Measurements from ENCODE around the gene NUBPL.
"Not testable (repeated sequence)": the region's sequence is repeated elsewhere in the genome, so short reads cannot be mapped to it uniquely, and the experiment has no call there.

The NUBPL gene

GRCh38 chr14:31578792-31579501 is 17.7 kb downstream of the NUBPL start:
- DNase-seq: no peak

- DNase-seq: no peak
Observed at GRCh38 chr14:31580234-31580633, 19.0 kb downstream of the NUBPL start.

- DNase-seq: no peak
Observed at GRCh38 chr14:31582286-31582691, 21.1 kb downstream of the NUBPL start.

- no peak for DNase-seq
Observed at GRCh38 chr14:31582836-31583452, 21.7 kb downstream of the NUBPL start.

DNA sequence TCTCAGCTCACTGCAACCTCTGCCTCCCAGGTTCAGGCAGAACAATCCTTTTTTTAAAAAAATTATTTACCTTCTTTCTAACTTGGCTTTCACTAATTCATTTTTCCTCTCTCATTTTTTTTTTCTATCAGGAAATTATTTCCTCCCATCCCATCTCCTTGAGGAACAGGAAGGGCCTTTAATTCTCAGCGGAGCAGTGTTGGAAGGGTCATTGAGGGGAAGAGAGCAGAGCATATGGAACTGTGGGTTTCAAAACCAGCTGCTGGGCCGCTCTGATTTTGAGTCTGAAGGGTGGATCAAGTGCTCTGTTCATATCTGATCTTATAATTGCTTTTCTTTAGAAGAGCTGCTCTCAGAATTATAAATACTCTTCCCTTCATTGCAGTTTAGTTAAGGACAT is 29.0 kb downstream of the NUBPL start:
- DNase-seq: no peak

GRCh38 chr14:31592122-31592521 is 30.9 kb downstream of the NUBPL start:
- no peak for DNase-seq

- DNase-seq: no peak
Observed at GRCh38 chr14:31592631-31593030, 31.4 kb downstream of the NUBPL start.

- DNase-seq: no peak
Observed at GRCh38 chr14:31596342-31597095, 35.3 kb downstream of the NUBPL start.

- DNase-seq: no peak
Observed at GRCh38 chr14:31605702-31606101, 44.5 kb downstream of the NUBPL start.

- DNase-seq: no peak
Observed at GRCh38 chr14:31611778-31612433, 50.7 kb downstream of the NUBPL start.

DNA sequence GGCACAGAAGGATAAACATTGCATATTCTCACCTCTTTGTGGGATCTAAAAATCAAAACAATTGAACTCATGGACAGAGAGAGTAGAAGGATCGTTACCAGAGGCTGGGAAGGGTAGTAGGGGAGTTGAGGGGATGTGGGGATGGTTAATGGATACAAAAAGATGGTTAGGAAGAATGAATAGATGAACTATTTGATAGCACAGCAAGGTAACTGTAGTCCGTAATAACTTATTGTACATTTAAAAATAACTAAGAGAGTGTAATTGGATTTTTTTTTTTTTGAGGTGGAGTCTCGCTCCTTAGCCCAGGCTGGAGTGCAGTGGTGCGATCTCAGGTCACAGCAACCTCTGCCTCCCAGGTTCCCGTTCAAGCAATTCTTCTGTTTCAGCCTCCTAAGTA is 52.0 kb downstream of the NUBPL start:
- no peak for DNase-seq

GRCh38 chr14:31618884-31619283 is 57.7 kb downstream of the NUBPL start:
- DNase-seq: not testable (repeated sequence)

- DNase-seq: no peak
Observed at GRCh38 chr14:31619440-31619839, 58.2 kb downstream of the NUBPL start.

GRCh38 chr14:31620898-31621297 is 59.7 kb downstream of the NUBPL start:
- not testable (repeated sequence) for DNase-seq

- DNase-seq: no peak
Observed at GRCh38 chr14:31622060-31622459, 60.9 kb downstream of the NUBPL start.

- not testable (repeated sequence) for DNase-seq
Observed at GRCh38 chr14:31652900-31653299, 91.7 kb downstream of the NUBPL start.

- no peak for DNase-seq
Observed at GRCh38 chr14:31657917-31658316, 96.7 kb downstream of the NUBPL start.

- no peak for DNase-seq
Observed at GRCh38 chr14:31659278-31659677, 98.1 kb downstream of the NUBPL start.

GRCh38 chr14:31660191-31660590 is 99.0 kb downstream of the NUBPL start:
- no peak for DNase-seq

DNA sequence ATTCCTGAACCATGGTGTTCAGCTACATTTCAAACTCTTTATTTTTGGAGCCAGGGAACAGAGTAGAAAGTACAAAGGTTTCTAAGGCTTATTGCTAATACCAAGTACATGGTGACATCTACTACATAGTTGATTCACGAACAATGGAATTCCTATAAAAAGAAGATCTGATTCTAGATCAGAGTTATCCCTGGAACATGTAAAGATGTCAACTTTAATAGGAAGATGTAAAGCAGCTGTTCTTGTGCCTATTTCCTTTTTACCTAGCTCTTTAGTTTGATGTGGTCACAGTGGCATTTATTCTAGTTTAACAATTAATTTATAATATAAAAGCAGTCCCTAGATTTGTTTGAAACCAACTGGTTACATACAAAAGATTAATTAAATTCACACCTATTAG is 99.5 kb downstream of the NUBPL start:
- no peak for DNase-seq

GRCh38 chr14:31668348-31668747 is 107.1 kb downstream of the NUBPL start:
- no peak for DNase-seq

DNA sequence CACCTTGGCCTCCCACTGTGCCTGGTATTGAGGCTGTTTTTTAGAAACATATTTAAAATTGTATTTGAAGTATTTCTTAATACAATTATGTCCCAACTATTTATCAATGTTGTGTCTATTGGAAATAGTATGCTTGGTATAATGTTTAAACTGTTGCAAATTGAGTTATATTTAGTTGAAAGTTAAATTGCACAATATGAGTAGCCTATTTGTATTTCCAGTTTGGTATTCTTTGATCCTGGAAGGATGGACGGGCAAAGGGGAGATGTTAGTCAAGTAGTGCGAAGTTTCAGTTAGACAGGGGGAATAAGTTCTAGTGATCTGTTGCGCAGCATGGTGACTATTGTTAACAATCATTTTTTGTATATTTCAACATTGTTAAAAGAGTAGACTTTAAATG is 111.5 kb downstream of the NUBPL start:
- no peak for DNase-seq

DNA sequence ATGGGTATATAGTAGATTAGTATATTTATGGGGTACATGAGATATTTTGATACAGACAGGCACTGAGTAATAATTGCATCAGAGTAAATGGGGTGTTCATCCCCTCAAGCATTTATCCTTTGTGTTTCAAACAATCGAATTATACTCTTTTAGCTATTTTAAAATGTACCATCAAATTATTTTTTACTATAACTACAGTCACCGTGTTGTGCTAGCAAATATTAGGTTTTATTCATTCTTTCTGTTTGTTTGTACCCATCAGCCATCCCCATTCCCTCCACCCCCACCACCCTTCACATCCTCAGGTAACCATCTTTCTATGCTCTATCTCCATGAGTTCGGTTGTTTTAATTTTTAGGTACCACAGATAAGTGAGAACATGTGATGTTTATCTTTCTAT is 115.8 kb downstream of the NUBPL start:
- DNase-seq: no peak

- DNase-seq: no peak
Observed at GRCh38 chr14:31677630-31678029, 116.4 kb downstream of the NUBPL start.

Data from eye (tissue), 1 donor.